ENCODE data around the gene FLNC. TPM values are rescaled to one million over a fixed set of nuclear protein-coding genes. Genes with fewer than 3 reads are reported as not detected.

The FLNC gene
- total and polyA plus RNA-seq, 2 donors (not counting 1 experiment from before 2014, with no cell fraction given), result 0.01 TPM; not detected in 1

DNA sequence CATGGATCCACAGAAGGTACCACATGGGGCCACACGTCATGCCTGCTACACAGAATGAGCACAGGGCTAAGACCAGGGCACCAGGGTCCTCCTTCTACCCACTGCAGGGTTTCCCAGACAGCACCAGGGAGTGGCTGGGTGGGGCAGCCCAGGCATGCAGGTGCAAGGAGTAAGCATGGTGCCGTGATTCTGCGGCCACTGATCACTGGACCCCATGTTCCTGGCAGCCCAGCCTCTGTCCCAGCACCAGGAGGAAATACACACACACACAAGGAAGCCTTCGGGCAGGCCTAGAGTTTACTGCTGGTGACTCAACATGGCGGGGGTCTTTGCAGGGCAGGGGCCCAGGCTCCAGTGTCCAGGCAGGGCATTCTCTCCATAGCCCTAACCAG lies 46.4 kb downstream of the FLNC start:
- Histone ChIP-seq H3K4me2 (replicated peaks; ENCODE audit: low read depth, low read length, poor library complexity, severe bottlenecking) (no peak overlapping the region), H3K27me3 (replicated peaks in 1 of 4; ENCODE audit: control extremely low read depth in 1 of 4, control insufficient read depth in 3 of 4, insufficient read depth in 4 of 4, low read length in 3 of 4) (peaks cover 0 to 3% (median 0%) of the 10 kb centered on the region in 4 experiments), H3K4me1 (ENCODE audit: control insufficient read depth in 2 of 2, insufficient read depth in 2 of 2, low read length in 2 of 2) (no peaks in the 10 kb centered on the region), H3K27ac (ENCODE audit: low read length in 2 of 2) (no peak overlapping the region), H3K79me2 (ENCODE audit: control insufficient read depth, insufficient read depth, low read length) (no peaks in the 10 kb centered on the region), H3K9ac (ENCODE audit: low read length) (no peak overlapping the region), H3K36me3 (replicated peaks in 1 of 2; ENCODE audit: control extremely low read depth in 1 of 2, control insufficient read depth in 1 of 2, extremely low read depth in 1 of 2, insufficient read depth in 2 of 2, low read length in 1 of 2) (no peaks in the 10 kb centered on the region), H2AFZ (ENCODE audit: insufficient read depth, low read depth, low read length, poor library complexity, severe bottlenecking) (no peak overlapping the region), H4K20me1 (ENCODE audit: control insufficient read depth, insufficient read depth, low read length, poor library complexity, severe bottlenecking) (no peaks in the 10 kb centered on the region), H3K9me3 (ENCODE audit: control extremely low read depth in 1 of 3, control insufficient read depth in 2 of 3, insufficient read depth in 1 of 3, low read length in 2 of 3) (no peaks in the 10 kb centered on the region), H3K4me3 (ENCODE audit: control extremely low read depth in 1 of 5, extremely low read depth in 1 of 5, insufficient read depth in 1 of 5, low read depth in 2 of 5, low read length in 4 of 5) (no peak overlapping the region)
- no peak for DNase-seq
- no peaks in the 10 kb centered on the region for H3K4me1 Mint-ChIP-seq
- 99% methylated on average over 5 of the region's 5 CpGs for WGBS (ENCODE audit: insufficient coverage)
- ChIA-PET POLR2A (no interaction called here), CTCF (no interaction called here)
- intact Hi-C loops (cut with micrococcal nuclease), result no loop called here
- no peak overlapping the region for H3K4me3 Mint-ChIP-seq
- H3K27ac Mint-ChIP-seq, result no peak overlapping the region
- no peak for TF ChIP-seq EZH2 (IDR thresholded peaks at IDR 0.05; ENCODE audit: borderline replicate concordance, insufficient read depth, low read depth, low read length, poor library complexity, severe bottlenecking)
- TF ChIP-seq, protein P1, sequence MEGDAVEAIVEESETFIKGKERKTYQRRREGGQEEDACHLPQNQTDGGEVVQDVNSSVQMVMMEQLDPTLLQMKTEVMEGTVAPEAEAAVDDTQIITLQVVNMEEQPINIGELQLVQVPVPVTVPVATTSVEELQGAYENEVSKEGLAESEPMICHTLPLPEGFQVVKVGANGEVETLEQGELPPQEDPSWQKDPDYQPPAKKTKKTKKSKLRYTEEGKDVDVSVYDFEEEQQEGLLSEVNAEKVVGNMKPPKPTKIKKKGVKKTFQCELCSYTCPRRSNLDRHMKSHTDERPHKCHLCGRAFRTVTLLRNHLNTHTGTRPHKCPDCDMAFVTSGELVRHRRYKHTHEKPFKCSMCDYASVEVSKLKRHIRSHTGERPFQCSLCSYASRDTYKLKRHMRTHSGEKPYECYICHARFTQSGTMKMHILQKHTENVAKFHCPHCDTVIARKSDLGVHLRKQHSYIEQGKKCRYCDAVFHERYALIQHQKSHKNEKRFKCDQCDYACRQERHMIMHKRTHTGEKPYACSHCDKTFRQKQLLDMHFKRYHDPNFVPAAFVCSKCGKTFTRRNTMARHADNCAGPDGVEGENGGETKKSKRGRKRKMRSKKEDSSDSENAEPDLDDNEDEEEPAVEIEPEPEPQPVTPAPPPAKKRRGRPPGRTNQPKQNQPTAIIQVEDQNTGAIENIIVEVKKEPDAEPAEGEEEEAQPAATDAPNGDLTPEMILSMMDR (IDR thresholded peaks at IDR 0.05), result no peak
- H3K9me3 Mint-ChIP-seq (ENCODE audit: insufficient read depth), result no peaks in the 10 kb centered on the region
- ATAC-seq (ENCODE audit: low read depth), result no peak
- no peaks in the 10 kb centered on the region for H3K27me3 Mint-ChIP-seq

DNA sequence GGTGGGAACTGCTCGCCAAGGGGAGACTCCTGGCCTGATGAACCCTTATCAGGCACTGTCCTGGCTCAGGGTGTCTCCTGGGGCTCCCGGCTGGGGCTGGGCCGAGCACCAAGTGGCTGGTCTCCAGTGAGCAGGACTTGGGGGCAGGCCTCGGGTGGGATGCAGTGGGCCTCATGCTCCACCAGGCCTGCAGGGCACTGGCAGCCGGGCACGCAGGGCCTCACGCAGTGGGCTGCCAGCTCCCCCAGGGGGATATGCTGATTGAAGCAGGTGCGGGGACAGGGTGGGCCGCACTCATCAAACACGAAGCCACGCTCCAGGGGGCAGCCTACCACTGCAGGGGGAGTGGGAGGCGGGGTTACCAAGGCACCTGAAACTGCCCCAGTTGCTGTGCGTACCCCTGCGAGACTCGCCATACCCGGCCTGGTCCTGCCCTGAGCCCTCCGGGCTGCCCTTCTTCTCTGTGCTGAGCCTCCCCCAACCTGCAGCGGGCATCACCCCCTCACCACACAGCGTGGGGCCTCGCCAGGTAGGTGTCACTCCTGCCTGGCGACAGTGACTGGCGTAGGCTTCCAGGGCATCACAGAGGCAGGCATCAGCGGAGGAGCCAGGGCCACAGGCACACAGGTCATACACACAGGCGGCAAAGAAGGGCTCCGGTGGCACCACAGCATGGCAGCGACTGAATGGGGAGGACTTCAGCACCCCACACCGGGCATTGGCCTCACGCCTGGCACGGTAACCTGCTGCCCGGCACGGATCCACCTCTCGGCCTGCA lies 47.0 kb downstream of the FLNC start:
- Histone ChIP-seq H3K27me3 (replicated peaks in 1 of 4; ENCODE audit: control extremely low read depth in 1 of 4, control insufficient read depth in 3 of 4, insufficient read depth in 4 of 4, low read length in 3 of 4) (peaks cover 0 to 3% (median 0%) of the 10 kb centered on the region in 4 experiments), H3K9me3 (ENCODE audit: control extremely low read depth in 1 of 3, control insufficient read depth in 2 of 3, insufficient read depth in 1 of 3, low read length in 2 of 3) (no peaks in the 10 kb centered on the region), H3K36me3 (replicated peaks in 1 of 2; ENCODE audit: control extremely low read depth in 1 of 2, control insufficient read depth in 1 of 2, extremely low read depth in 1 of 2, insufficient read depth in 2 of 2, low read length in 1 of 2) (no peaks in the 10 kb centered on the region), H3K4me1 (ENCODE audit: control insufficient read depth in 2 of 2, insufficient read depth in 2 of 2, low read length in 2 of 2) (no peaks in the 10 kb centered on the region), H3K27ac (ENCODE audit: low read length in 2 of 2) (no peak overlapping the region), H4K20me1 (ENCODE audit: control insufficient read depth, insufficient read depth, low read length, poor library complexity, severe bottlenecking) (no peaks in the 10 kb centered on the region), H3K4me2 (replicated peaks; ENCODE audit: low read depth, low read length, poor library complexity, severe bottlenecking) (no peak overlapping the region), H3K79me2 (ENCODE audit: control insufficient read depth, insufficient read depth, low read length) (no peaks in the 10 kb centered on the region), H3K9ac (ENCODE audit: low read length) (no peak overlapping the region), H3K4me3 (ENCODE audit: control extremely low read depth in 1 of 5, extremely low read depth in 1 of 5, insufficient read depth in 1 of 5, low read depth in 2 of 5, low read length in 4 of 5) (no peak overlapping the region), H2AFZ (ENCODE audit: insufficient read depth, low read depth, low read length, poor library complexity, severe bottlenecking) (no peak overlapping the region)
- 89% methylated on average over 32 of the region's 32 CpGs for WGBS (ENCODE audit: insufficient coverage)
- Mint-ChIP-seq H3K27ac (no peak overlapping the region), H3K4me1 (no peaks in the 10 kb centered on the region), H3K4me3 (no peak overlapping the region), H3K9me3 (ENCODE audit: insufficient read depth) (no peaks in the 10 kb centered on the region), H3K27me3 (no peaks in the 10 kb centered on the region)
- TF ChIP-seq, protein P1 (IDR thresholded peaks at IDR 0.05), result no peak
- no peak for TF ChIP-seq EZH2 (IDR thresholded peaks at IDR 0.05; ENCODE audit: borderline replicate concordance, insufficient read depth, low read depth, low read length, poor library complexity, severe bottlenecking)
- DNase-seq (no peak), ATAC-seq (ENCODE audit: low read depth) (no peak)
- ChIA-PET POLR2A (no interaction called here), CTCF (no interaction called here)
- intact Hi-C loops (cut with micrococcal nuclease), result no loop called here

All from B cell (primary cell).